ENCODE measurements around the gene PABPC4L. TPM values are rescaled to one million over a fixed set of nuclear protein-coding genes. Genes with fewer than 3 reads are reported as not detected.

Gene PABPC4L
- total RNA-seq (2016; rRNA removed; fragmentation: Illumina TruSeq; extraction: Trizol) = not detected in 2 replicates
- total RNA-seq (2016; cell fraction: cytosol; rRNA removed; fragmentation: Illumina TruSeq; extraction: Trizol; ENCODE audit: low read depth) = not detected in 2 replicates
- not detected in 2 replicates for total RNA-seq (2016; cell fraction: insoluble cytoplasmic fraction; rRNA removed; fragmentation: Illumina TruSeq; extraction: Trizol)
- not detected in 2 replicates for total RNA-seq (2016; cell fraction: membrane; rRNA removed; fragmentation: Illumina TruSeq; extraction: Trizol)
- total RNA-seq (2016; cell fraction: nucleus; rRNA removed; fragmentation: Illumina TruSeq; extraction: Trizol) = not detected in 2 replicates
- not detected in 2 replicates for polyA plus RNA-seq (2011; rRNA removed)
- polyA plus RNA-seq (2011; cell fraction: cytosol; rRNA removed) = not detected in 2 replicates
- polyA plus RNA-seq (2011; cell fraction: nucleus; rRNA removed) = not detected in 2 replicates
- not detected in 2 replicates for polyA plus RNA-seq (2012)
- not detected in 2 replicates for polyA plus RNA-seq (2016; cell fraction: cytosol; fragmentation: Illumina TruSeq; extraction: Trizol; ENCODE audit: low read depth)
- not detected in 2 replicates for polyA plus RNA-seq (2016; cell fraction: insoluble cytoplasmic fraction; fragmentation: Illumina TruSeq; extraction: Trizol; ENCODE audit: low read depth)
- not detected in 2 replicates for polyA plus RNA-seq (2016; cell fraction: membrane; fragmentation: Illumina TruSeq; extraction: Trizol; ENCODE audit: low read depth)
- polyA plus RNA-seq (2016; cell fraction: nucleus; fragmentation: Illumina TruSeq; extraction: Trizol; ENCODE audit: insufficient read depth, low read depth) = not detected in 2 replicates
- polyA minus RNA-seq (2011; rRNA and poly(A)+ RNA removed; ENCODE audit: low replicate concordance) = 4.3 TPM in 1 of 2 replicates, not detected in the other
- not detected in 2 replicates for polyA minus RNA-seq (2011; cell fraction: cytosol; rRNA and poly(A)+ RNA removed)
- polyA minus RNA-seq (2011; cell fraction: nucleus; rRNA and poly(A)+ RNA removed) = not detected in 2 replicates
- not detected for Bru-seq, nascent RNA
- not detected for BruChase-seq, experiment 1, labeled RNA remaining after a 6-hour chase
- not detected for BruChase-seq, experiment 2, labeled RNA remaining after a 2-hour chase
- long read RNA-seq, experiment 1 = 0 reads
- long read RNA-seq, experiment 2 = 0 reads

DNA sequence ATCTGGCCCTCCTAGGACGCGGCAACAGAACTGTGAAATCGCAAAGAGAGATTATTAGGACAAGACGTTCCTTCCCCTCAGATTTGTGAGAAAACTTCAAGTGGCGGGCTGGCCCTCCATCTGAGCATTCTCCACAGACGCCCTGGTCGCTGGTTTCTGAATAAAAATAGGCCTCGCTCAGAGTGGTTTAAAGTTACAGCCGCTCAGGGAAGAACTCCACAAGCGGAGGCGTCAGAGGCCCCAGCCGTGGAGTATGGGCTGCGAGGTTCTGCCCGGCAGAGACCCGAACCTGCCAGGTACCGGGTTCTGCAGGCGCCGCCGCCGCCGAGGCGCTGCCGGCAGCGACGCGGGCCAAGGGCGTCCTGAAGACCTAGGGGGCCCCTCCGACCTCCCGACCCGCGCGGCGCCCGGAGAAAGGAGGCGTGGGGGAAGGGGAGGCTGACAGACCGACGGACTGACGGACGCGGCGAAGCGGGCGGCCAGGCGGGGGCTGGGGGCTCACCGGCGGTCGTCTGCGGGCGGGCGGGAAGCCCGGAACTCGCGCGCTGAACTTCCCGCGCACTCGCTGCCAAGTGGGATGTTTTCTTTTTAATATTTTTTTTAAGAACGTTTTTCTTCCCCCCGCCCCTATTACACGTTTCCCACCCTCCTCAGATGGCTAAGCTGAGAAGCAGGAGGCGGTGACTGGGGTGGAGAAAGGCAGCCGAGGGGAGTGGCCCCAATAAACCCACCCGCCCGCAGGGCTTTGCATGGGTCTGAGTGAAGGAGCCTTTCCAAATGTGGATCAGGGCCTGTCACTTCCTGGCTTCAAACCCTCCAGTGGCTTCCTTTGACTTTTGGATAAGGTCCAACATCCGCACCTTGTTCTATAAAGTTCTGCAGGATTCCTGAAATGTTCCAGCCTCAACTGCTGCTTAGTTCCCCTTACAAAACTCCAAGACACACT lies at the start of gene PABPC4L:
PABPC4L (minus strand) TSS at position 574 of the 946 bp plus-strand sequence. CDS start 770 bp downstream, outside the sequence.
- 56% methylated on average over 39 of the region's 65 CpGs for WGBS (ENCODE audit: low lambda C conversion rate)
- BruUV-seq (replicated peaks) = no TSS peak
- POLR2A ChIA-PET = no interaction called here
- no peak for TF ChIP-seq ZFP1 (CRISPR knock-in tag; IDR thresholded peaks at IDR 0.05)
- no peak for TF ChIP-seq NFE2L1 (CRISPR knock-in tag; IDR thresholded peaks at IDR 0.05; ENCODE audit: borderline replicate concordance)
- TF ChIP-seq ZNF274 (CRISPR knock-in tag; IDR thresholded peaks at IDR 0.05) = no peak
- TF ChIP-seq, protein P1, sequence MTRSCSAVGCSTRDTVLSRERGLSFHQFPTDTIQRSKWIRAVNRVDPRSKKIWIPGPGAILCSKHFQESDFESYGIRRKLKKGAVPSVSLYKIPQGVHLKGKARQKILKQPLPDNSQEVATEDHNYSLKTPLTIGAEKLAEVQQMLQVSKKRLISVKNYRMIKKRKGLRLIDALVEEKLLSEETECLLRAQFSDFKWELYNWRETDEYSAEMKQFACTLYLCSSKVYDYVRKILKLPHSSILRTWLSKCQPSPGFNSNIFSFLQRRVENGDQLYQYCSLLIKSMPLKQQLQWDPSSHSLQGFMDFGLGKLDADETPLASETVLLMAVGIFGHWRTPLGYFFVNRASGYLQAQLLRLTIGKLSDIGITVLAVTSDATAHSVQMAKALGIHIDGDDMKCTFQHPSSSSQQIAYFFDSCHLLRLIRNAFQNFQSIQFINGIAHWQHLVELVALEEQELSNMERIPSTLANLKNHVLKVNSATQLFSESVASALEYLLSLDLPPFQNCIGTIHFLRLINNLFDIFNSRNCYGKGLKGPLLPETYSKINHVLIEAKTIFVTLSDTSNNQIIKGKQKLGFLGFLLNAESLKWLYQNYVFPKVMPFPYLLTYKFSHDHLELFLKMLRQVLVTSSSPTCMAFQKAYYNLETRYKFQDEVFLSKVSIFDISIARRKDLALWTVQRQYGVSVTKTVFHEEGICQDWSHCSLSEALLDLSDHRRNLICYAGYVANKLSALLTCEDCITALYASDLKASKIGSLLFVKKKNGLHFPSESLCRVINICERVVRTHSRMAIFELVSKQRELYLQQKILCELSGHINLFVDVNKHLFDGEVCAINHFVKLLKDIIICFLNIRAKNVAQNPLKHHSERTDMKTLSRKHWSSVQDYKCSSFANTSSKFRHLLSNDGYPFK (CRISPR knock-in tag; IDR thresholded peaks at IDR 0.05; ENCODE audit: borderline replicate concordance) = no peak
- no peak for TF ChIP-seq ZNF747 (CRISPR knock-in tag; IDR thresholded peaks at IDR 0.05; ENCODE audit: borderline replicate concordance)
- no peak for TF ChIP-seq NCOA2 (CRISPR knock-in tag; IDR thresholded peaks at IDR 0.05)
- TF ChIP-seq, protein P2, sequence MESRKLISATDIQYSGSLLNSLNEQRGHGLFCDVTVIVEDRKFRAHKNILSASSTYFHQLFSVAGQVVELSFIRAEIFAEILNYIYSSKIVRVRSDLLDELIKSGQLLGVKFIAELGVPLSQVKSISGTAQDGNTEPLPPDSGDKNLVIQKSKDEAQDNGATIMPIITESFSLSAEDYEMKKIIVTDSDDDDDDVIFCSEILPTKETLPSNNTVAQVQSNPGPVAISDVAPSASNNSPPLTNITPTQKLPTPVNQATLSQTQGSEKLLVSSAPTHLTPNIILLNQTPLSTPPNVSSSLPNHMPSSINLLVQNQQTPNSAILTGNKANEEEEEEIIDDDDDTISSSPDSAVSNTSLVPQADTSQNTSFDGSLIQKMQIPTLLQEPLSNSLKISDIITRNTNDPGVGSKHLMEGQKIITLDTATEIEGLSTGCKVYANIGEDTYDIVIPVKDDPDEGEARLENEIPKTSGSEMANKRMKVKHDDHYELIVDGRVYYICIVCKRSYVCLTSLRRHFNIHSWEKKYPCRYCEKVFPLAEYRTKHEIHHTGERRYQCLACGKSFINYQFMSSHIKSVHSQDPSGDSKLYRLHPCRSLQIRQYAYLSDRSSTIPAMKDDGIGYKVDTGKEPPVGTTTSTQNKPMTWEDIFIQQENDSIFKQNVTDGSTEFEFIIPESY (CRISPR knock-in tag; IDR thresholded peaks at IDR 0.05) = no peak
- no peak for TF ChIP-seq AGO1 (IDR thresholded peaks at IDR 0.05; ENCODE audit: low read depth, low read length, poor library complexity, severe bottlenecking)
- no peak for TF ChIP-seq NKX3-1 (CRISPR knock-in tag; IDR thresholded peaks at IDR 0.05)
- TF ChIP-seq, protein P3, sequence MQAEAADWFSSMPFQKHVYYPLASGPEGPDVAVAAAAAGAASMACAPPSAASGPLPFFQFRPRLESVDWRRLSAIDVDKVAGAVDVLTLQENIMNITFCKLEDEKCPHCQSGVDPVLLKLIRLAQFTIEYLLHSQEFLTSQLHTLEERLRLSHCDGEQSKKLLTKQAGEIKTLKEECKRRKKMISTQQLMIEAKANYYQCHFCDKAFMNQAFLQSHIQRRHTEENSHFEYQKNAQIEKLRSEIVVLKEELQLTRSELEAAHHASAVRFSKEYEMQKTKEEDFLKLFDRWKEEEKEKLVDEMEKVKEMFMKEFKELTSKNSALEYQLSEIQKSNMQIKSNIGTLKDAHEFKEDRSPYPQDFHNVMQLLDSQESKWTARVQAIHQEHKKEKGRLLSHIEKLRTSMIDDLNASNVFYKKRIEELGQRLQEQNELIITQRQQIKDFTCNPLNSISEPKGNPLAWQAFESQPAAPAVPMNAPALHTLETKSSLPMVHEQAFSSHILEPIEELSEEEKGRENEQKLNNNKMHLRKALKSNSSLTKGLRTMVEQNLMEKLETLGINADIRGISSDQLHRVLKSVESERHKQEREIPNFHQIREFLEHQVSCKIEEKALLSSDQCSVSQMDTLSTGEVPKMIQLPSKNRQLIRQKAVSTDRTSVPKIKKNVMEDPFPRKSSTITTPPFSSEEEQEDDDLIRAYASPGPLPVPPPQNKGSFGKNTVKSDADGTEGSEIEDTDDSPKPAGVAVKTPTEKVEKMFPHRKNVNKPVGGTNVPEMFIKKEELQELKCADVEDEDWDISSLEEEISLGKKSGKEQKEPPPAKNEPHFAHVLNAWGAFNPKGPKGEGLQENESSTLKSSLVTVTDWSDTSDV (CRISPR knock-in tag; IDR thresholded peaks at IDR 0.05) = no peak
- no peak for TF ChIP-seq RFX3 (CRISPR knock-in tag; IDR thresholded peaks at IDR 0.05)

More for the DNA sequence above, at the start of gene PABPC4L:
- CTCF ChIA-PET (ENCODE audit: low intra/inter-chr PET ratio, low total read pairs) = no interaction called here
- Histone ChIP-seq H3K4me1 (ENCODE audit: insufficient read depth, low read length) (no peaks in the 10 kb centered on the region), H3K4me3 (replicated peaks in 1 of 3; ENCODE audit: insufficient read depth in 1 of 3, low read depth in 2 of 3, low read length in 3 of 3) (no peak within 1 kb of the TSS), H3K9ac (ENCODE audit: insufficient read depth, low read depth, low read length) (no peak within 1 kb of the TSS), H3K27ac (ENCODE audit: extremely low read length, insufficient read depth, low read length) (no peak within 1 kb of the TSS), H3K27me3 (ENCODE audit: control insufficient read depth in 1 of 2, insufficient read depth in 2 of 2, low read length in 2 of 2) (0 out of 5 replicates have a peak, but pooled peaks cover 0 to 6% of the 10 kb centered on the region in 2 experiments), H3K79me2 (ENCODE audit: insufficient read depth, low read length) (no peaks in the 10 kb centered on the region), H4K20me1 (ENCODE audit: insufficient read depth, low read length) (no peaks in the 10 kb centered on the region), H2AFZ (ENCODE audit: low read length) (no peak within 1 kb of the TSS), H3K9me3 (ENCODE audit: low read length) (no peaks in the 10 kb centered on the region), H3K4me2 (ENCODE audit: low read depth, low read length) (no peak within 1 kb of the TSS), H3K36me3 (replicated peaks in 1 of 2; ENCODE audit: control insufficient read depth in 1 of 2, insufficient read depth in 2 of 2, low read length in 2 of 2) (no peaks in the 10 kb centered on the region)
- in situ Hi-C loops (cut with HindIII; ENCODE audit: extremely low pct_ligation_motif_present, low pct_unique_long_range_greater_than_20kb) = no loop called here
- no peak; the same call in 2 of the 3 replicates for ATAC-seq
- intact Hi-C loops (cut with micrococcal nuclease; ENCODE audit: unreplicated experiment) = no loop called here
- no peak for FAIRE-seq
- no peak for DNase-seq (ENCODE audit: low spot score)

All from HepG2 (cell line).